ENCODE results near the gene GAS2L1. TPM values are rescaled to one million over a fixed set of nuclear protein-coding genes. Genes with fewer than 3 reads are reported as not detected.

The GAS2L1 gene
- total and polyA plus RNA-seq, 3 experiments from 2014 or later = 0.58 to 0.71 (median 0.61) TPM

- no peak overlapping the region for H3K4me3 Mint-ChIP-seq
- Histone ChIP-seq H3K4me1 (ENCODE audit: insufficient read depth, low read length) (no peaks in the 10 kb centered on the region), H3K9me3 (ENCODE audit: low read length) (no peaks in the 10 kb centered on the region), H3K27ac (ENCODE audit: low read depth, low read length) (no peak overlapping the region), H3K36me3 (ENCODE audit: insufficient read depth, low read length) (no peaks in the 10 kb centered on the region), H3K4me3 (ENCODE audit: low read length) (no peak overlapping the region), H3K27me3 (ENCODE audit: insufficient read depth, low read length, poor library complexity, severe bottlenecking) (no peaks in the 10 kb centered on the region)
- no peaks in the 10 kb centered on the region for H3K27me3 Mint-ChIP-seq
- no peak for DNase-seq
- peak overlapping the region in 2 of 8 donors; percentile 19 to 85 for H3K27ac Mint-ChIP-seq
- H3K36me3 Mint-ChIP-seq = peaks cover 0 to 19% (median 0%) of the 10 kb centered on the region in 3 donors
- POLR2A ChIA-PET = no interaction called here
- CTCF ChIA-PET = no interaction called here
- H3K4me1 Mint-ChIP-seq = no peaks in the 10 kb centered on the region
- no peaks in the 10 kb centered on the region for H3K9me3 Mint-ChIP-seq
Observed at GRCh38 chr22:29323641-29324040, 17.2 kb downstream of the GAS2L1 start.

GRCh38 chr22:29325356-29325755 lies 18.9 kb downstream of the GAS2L1 start:
- Mint-ChIP-seq H3K27me3 (no peaks in the 10 kb centered on the region), H3K36me3 (peaks cover 0 to 34% (median 2%) of the 10 kb centered on the region in 3 donors), H3K27ac (peak overlapping the region in 3 of 8 donors; percentile 6 to 47 (median 45)), H3K4me1 (no peaks in the 10 kb centered on the region), H3K4me3 (no peak overlapping the region), H3K9me3 (no peaks in the 10 kb centered on the region)
- H3K27ac ChIP-seq (ENCODE audit: low read depth, low read length) = no peak overlapping the region
- ChIA-PET CTCF (no interaction called here), POLR2A (no interaction called here)
- no peak for DNase-seq
- H3K36me3 ChIP-seq (ENCODE audit: insufficient read depth, low read length) = no peaks in the 10 kb centered on the region
- no peaks in the 10 kb centered on the region for H3K27me3 ChIP-seq (ENCODE audit: insufficient read depth, low read length, poor library complexity, severe bottlenecking)
- H3K4me3 ChIP-seq (ENCODE audit: low read length) = no peak overlapping the region
- H3K9me3 ChIP-seq (ENCODE audit: low read length) = no peaks in the 10 kb centered on the region
- H3K4me1 ChIP-seq (ENCODE audit: insufficient read depth, low read length) = no peaks in the 10 kb centered on the region

GRCh38 chr22:29325785-29326315 lies 19.4 kb downstream of the GAS2L1 start:
- no peak overlapping the region for H3K4me3 Mint-ChIP-seq
- POLR2A ChIA-PET = no interaction called here

GRCh38 chr22:29326481-29326880 lies 20.0 kb downstream of the GAS2L1 start:
- Histone ChIP-seq H3K36me3 (ENCODE audit: insufficient read depth, low read length) (no peaks in the 10 kb centered on the region), H3K9me3 (ENCODE audit: low read length) (no peaks in the 10 kb centered on the region), H3K27me3 (ENCODE audit: insufficient read depth, low read length, poor library complexity, severe bottlenecking) (no peaks in the 10 kb centered on the region), H3K4me1 (ENCODE audit: insufficient read depth, low read length) (no peaks in the 10 kb centered on the region), H3K4me3 (ENCODE audit: low read length) (no peak overlapping the region), H3K27ac (ENCODE audit: low read depth, low read length) (no peak overlapping the region)
- H3K36me3 Mint-ChIP-seq = peaks cover 0 to 45% (median 2%) of the 10 kb centered on the region in 3 donors
- ChIA-PET CTCF (no interaction called here), POLR2A (no interaction called here)
- H3K4me3 Mint-ChIP-seq = no peak overlapping the region
- no peaks in the 10 kb centered on the region for H3K27me3 Mint-ChIP-seq
- H3K4me1 Mint-ChIP-seq = no peaks in the 10 kb centered on the region
- no peak for DNase-seq
- no peaks in the 10 kb centered on the region for H3K9me3 Mint-ChIP-seq
- peak overlapping the region in 1 of 8 donors; percentile 29 for H3K27ac Mint-ChIP-seq

More at GRCh38 chr22:29325785-29326315, 19.4 kb downstream of the GAS2L1 start:
- Histone ChIP-seq H3K9me3 (ENCODE audit: low read length) (no peaks in the 10 kb centered on the region), H3K4me3 (ENCODE audit: low read length) (no peak overlapping the region), H3K27me3 (ENCODE audit: insufficient read depth, low read length, poor library complexity, severe bottlenecking) (no peaks in the 10 kb centered on the region), H3K27ac (ENCODE audit: low read depth, low read length) (no peak overlapping the region), H3K4me1 (ENCODE audit: insufficient read depth, low read length) (no peaks in the 10 kb centered on the region), H3K36me3 (ENCODE audit: insufficient read depth, low read length) (no peaks in the 10 kb centered on the region)
- no peaks in the 10 kb centered on the region for H3K9me3 Mint-ChIP-seq
- peaks cover 0 to 39% (median 2%) of the 10 kb centered on the region in 3 donors for H3K36me3 Mint-ChIP-seq
- CTCF ChIA-PET = no interaction called here
- H3K27me3 Mint-ChIP-seq = no peaks in the 10 kb centered on the region
- peak overlapping the region in 1 of 8 donors; percentile 6 for H3K27ac Mint-ChIP-seq
- no peak for DNase-seq
- no peaks in the 10 kb centered on the region for H3K4me1 Mint-ChIP-seq

GRCh38 chr22:29327089-29327764 lies 20.8 kb downstream of the GAS2L1 start:
- ChIA-PET CTCF (no interaction called here), POLR2A (no interaction called here)
- H3K27me3 Mint-ChIP-seq = no peaks in the 10 kb centered on the region
- H3K4me3 Mint-ChIP-seq = no peak overlapping the region
- H3K4me1 Mint-ChIP-seq = no peaks in the 10 kb centered on the region
- H3K9me3 Mint-ChIP-seq = no peaks in the 10 kb centered on the region
- H3K9me3 ChIP-seq (ENCODE audit: low read length) = no peaks in the 10 kb centered on the region
- no peak for DNase-seq
- H3K27ac Mint-ChIP-seq = no peak overlapping the region
- no peaks in the 10 kb centered on the region for H3K4me1 ChIP-seq (ENCODE audit: insufficient read depth, low read length)
- H3K4me3 ChIP-seq (ENCODE audit: low read length) = no peak overlapping the region
- H3K36me3 ChIP-seq (ENCODE audit: insufficient read depth, low read length) = no peaks in the 10 kb centered on the region
- peaks cover 0 to 52% (median 2%) of the 10 kb centered on the region in 3 donors for H3K36me3 Mint-ChIP-seq
- H3K27ac ChIP-seq (ENCODE audit: low read depth, low read length) = no peak overlapping the region
- H3K27me3 ChIP-seq (ENCODE audit: insufficient read depth, low read length, poor library complexity, severe bottlenecking) = no peaks in the 10 kb centered on the region

- Histone ChIP-seq H3K27me3 (ENCODE audit: insufficient read depth, low read length, poor library complexity, severe bottlenecking) (no peaks in the 10 kb centered on the region), H3K27ac (ENCODE audit: low read depth, low read length) (no peak overlapping the region), H3K9me3 (ENCODE audit: low read length) (no peaks in the 10 kb centered on the region), H3K4me1 (ENCODE audit: insufficient read depth, low read length) (no peaks in the 10 kb centered on the region), H3K36me3 (ENCODE audit: insufficient read depth, low read length) (no peaks in the 10 kb centered on the region), H3K4me3 (ENCODE audit: low read length) (no peak overlapping the region)
- ChIA-PET POLR2A (no interaction called here), CTCF (no interaction called here)
- Mint-ChIP-seq H3K27ac (no peak overlapping the region), H3K4me3 (no peak overlapping the region), H3K27me3 (peaks cover 0 to 1% of the 10 kb centered on the region in 2 donors), H3K4me1 (no peaks in the 10 kb centered on the region), H3K36me3 (peaks cover 0 to 57% (median 2%) of the 10 kb centered on the region in 3 donors), H3K9me3 (no peaks in the 10 kb centered on the region)
- DNase-seq = no peak
Observed at GRCh38 chr22:29328055-29328454, 21.6 kb downstream of the GAS2L1 start.

- Mint-ChIP-seq H3K4me1 (no peaks in the 10 kb centered on the region), H3K36me3 (peaks cover 0 to 64% (median 2%) of the 10 kb centered on the region in 3 donors), H3K27ac (peak overlapping the region in 1 of 8 donors; percentile 48), H3K4me3 (no peak overlapping the region), H3K9me3 (no peaks in the 10 kb centered on the region), H3K27me3 (peaks cover 0 to 1% of the 10 kb centered on the region in 2 donors)
- H3K27me3 ChIP-seq (ENCODE audit: insufficient read depth, low read length, poor library complexity, severe bottlenecking) = no peaks in the 10 kb centered on the region
- no peak overlapping the region for H3K4me3 ChIP-seq (ENCODE audit: low read length)
- H3K9me3 ChIP-seq (ENCODE audit: low read length) = no peaks in the 10 kb centered on the region
- H3K36me3 ChIP-seq (ENCODE audit: insufficient read depth, low read length) = no peaks in the 10 kb centered on the region
- no peak overlapping the region for H3K27ac ChIP-seq (ENCODE audit: low read depth, low read length)
- ChIA-PET CTCF (no interaction called here), POLR2A (no interaction called here)
- DNase-seq = no peak
- no peaks in the 10 kb centered on the region for H3K4me1 ChIP-seq (ENCODE audit: insufficient read depth, low read length)
Observed at GRCh38 chr22:29328566-29329500, 22.4 kb downstream of the GAS2L1 start.

GRCh38 chr22:29329581-29329980 lies 23.1 kb downstream of the GAS2L1 start:
- Histone ChIP-seq H3K27ac (ENCODE audit: low read depth, low read length) (no peak overlapping the region), H3K4me1 (ENCODE audit: insufficient read depth, low read length) (no peaks in the 10 kb centered on the region), H3K36me3 (ENCODE audit: insufficient read depth, low read length) (no peaks in the 10 kb centered on the region), H3K4me3 (ENCODE audit: low read length) (no peak overlapping the region), H3K27me3 (ENCODE audit: insufficient read depth, low read length, poor library complexity, severe bottlenecking) (no peaks in the 10 kb centered on the region), H3K9me3 (ENCODE audit: low read length) (no peaks in the 10 kb centered on the region)
- Mint-ChIP-seq H3K9me3 (no peaks in the 10 kb centered on the region), H3K27me3 (peaks cover 0 to 1% of the 10 kb centered on the region in 2 donors), H3K4me1 (no peaks in the 10 kb centered on the region), H3K4me3 (no peak overlapping the region), H3K27ac (peak overlapping the region in 3 of 8 donors; percentile 12 to 48 (median 32)), H3K36me3 (peaks cover 0 to 69% (median 3%) of the 10 kb centered on the region in 3 donors)
- DNase-seq = no peak
- POLR2A ChIA-PET = no interaction called here
- CTCF ChIA-PET = no interaction called here
